MCF 10A (cell line): ENCODE measurements around the gene LAMA3. TPM values are rescaled to one million over a fixed set of nuclear protein-coding genes. Genes with fewer than 3 reads are reported as not detected.

ENCODE experiments used
- BruUV-seq: library from RNA; stranded (reverse); fragments of 400-500 nt; replicated peaks from 2 replicates; lab custom pipeline; 2021; lab: Mats Ljungman, UMichigan
- CTCF ChIA-PET: fragments of 300-600 bp; sonication (Branson Sonifier 250); formaldehyde crosslinking; extraction: SDS; loops from one replicate; lab custom pipeline; 2021; ENCODE audit warnings: antibody characterized with exemption, inconsistent platforms; lab: Yijun Ruan, JAX
- POLR2A ChIA-PET: fragments of 300-600, 350-650 bp; sonication (Branson Sonifier 250); formaldehyde crosslinking; extraction: SDS; loops from one replicate; lab custom pipeline; 2020; ENCODE audit warnings: antibody characterized with exemption, inconsistent platforms; lab: Yijun Ruan, JAX
- DNase-seq: peaks from one replicate; pipeline ENCODE4 v3.0.0-alpha.2; 2018; ENCODE audit not compliant: unreplicated experiment
- H3K27ac Mint-ChIP-seq: one replicate; pipeline ENCODE4 v1.8.0; 2022; ENCODE audit warnings: mild to moderate bottlenecking, low read depth, mixed read lengths; ENCODE audit not compliant: unreplicated experiment
- H3K27me3 Mint-ChIP-seq: one replicate; pipeline ENCODE4 v1.8.0; 2022; ENCODE audit warnings: mixed read lengths; ENCODE audit not compliant: insufficient read depth, unreplicated experiment
- H3K36me3 Mint-ChIP-seq: one replicate; pipeline ENCODE4 v1.8.0; 2022; ENCODE audit warnings: mild to moderate bottlenecking, moderate library complexity, mixed read lengths; ENCODE audit not compliant: insufficient read depth, unreplicated experiment
- H3K4me1 Mint-ChIP-seq: one replicate; pipeline ENCODE4 v1.8.0; 2022; ENCODE audit warnings: mixed read lengths; ENCODE audit not compliant: insufficient read depth, unreplicated experiment
- H3K4me3 Mint-ChIP-seq: one replicate; pipeline ENCODE4 v1.8.0; 2022; ENCODE audit warnings: mild to moderate bottlenecking, moderate library complexity, mixed read lengths; ENCODE audit not compliant: unreplicated experiment
- H3K9me3 Mint-ChIP-seq: one replicate; pipeline ENCODE4 v1.8.0; 2022; ENCODE audit warnings: mixed read lengths; ENCODE audit not compliant: unreplicated experiment
- intact Hi-C: fragments of 100-400 bp; cut with micrococcal nuclease; formaldehyde crosslinking; loops from 2 replicates; pipeline ENCODE4 v1.14.1; 2022
- total RNA-seq: library from RNA; stranded (reverse); gene quantifications from 2 replicates; pipeline ENCODE4 v1.2.3, GENCODE V29; 2022
- TF ChIP-seq, protein P1 (sequence below): fragments of 200-600 bp; IDR thresholded peaks from one replicate; pipeline ENCODE4 v1.8.0; 2022; ENCODE audit warnings: antibody characterized with exemption, mild to moderate bottlenecking; ENCODE audit not compliant: unreplicated experiment

LAMA3 gene
- total RNA-seq, 1 experiment from 2014 or later = 371 TPM

- no TSS peak for BruUV-seq
- Mint-ChIP-seq H3K36me3 (no peaks in the 10 kb centered on the region), H3K27me3 (no peaks in the 10 kb centered on the region), H3K27ac (peak overlapping the region; percentile 90), H3K9me3 (no peaks in the 10 kb centered on the region), H3K4me1 (peaks cover 56% of the 10 kb centered on the region), H3K4me3 (peak overlapping the region; percentile 48)
- CTCF ChIA-PET = interaction anchor here (0.7 to 1.3 kb wide), 5 partner anchors 14 to 92 kb away, joined by 3 to 4 read pairs (median 4); no protein-coding TSS in a partner anchor
- peak; percentile 89 for DNase-seq
- POLR2A ChIA-PET = interaction anchor here (0.6 to 8.6 kb wide), 10 partner anchors 9 to 372 kb away, joined by 3 to 170 read pairs (median 8); no protein-coding TSS in a partner anchor
- TF ChIP-seq, protein P1, sequence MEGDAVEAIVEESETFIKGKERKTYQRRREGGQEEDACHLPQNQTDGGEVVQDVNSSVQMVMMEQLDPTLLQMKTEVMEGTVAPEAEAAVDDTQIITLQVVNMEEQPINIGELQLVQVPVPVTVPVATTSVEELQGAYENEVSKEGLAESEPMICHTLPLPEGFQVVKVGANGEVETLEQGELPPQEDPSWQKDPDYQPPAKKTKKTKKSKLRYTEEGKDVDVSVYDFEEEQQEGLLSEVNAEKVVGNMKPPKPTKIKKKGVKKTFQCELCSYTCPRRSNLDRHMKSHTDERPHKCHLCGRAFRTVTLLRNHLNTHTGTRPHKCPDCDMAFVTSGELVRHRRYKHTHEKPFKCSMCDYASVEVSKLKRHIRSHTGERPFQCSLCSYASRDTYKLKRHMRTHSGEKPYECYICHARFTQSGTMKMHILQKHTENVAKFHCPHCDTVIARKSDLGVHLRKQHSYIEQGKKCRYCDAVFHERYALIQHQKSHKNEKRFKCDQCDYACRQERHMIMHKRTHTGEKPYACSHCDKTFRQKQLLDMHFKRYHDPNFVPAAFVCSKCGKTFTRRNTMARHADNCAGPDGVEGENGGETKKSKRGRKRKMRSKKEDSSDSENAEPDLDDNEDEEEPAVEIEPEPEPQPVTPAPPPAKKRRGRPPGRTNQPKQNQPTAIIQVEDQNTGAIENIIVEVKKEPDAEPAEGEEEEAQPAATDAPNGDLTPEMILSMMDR = no peak
- intact Hi-C loops = loop anchor here (2.0 kb wide), 1 partner anchor 47 kb away; no protein-coding TSS in a partner anchor
Measured at GRCh38 chr18:23825978-23826405, 136.7 kb downstream of the LAMA3 start.

DNA sequence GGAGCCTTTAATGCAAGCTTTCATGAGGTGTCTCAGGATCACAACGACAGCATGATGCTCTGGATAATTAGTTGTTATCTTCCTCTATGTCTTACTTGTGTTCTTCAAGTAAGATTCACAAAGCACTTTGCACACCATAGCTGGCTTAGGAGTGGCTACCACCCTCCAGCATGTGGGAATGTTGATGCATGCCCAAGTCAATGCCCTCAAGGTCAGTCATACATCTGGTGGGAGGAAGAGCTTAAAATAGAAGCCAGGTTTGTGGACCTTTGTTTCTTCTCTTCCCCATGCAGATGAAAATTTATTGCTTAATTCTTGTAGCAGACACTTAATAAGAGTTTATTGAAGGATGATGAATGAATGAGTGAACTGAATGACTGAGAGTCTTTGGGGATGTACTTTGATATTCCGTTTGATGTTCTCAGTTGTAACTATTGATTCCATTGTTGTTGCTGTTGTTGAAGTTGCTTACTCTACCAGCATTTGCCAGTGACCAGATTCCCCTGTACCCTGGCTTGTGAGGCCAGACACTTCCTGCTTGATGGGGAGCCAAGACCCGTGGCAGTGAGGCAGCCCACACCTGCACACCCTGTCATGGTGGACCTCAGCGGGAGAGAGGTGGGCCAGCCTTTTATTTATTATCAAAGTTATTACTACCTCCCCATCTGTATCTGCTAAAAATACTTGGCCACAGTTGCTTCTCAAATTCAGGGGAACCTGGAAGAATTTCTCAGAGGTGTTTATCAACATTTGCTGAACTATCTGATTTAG is 137.8 kb downstream of the LAMA3 start:
- TSS peak; percentile 57 for BruUV-seq
- peak; percentile 70 for DNase-seq
- ChIA-PET POLR2A (interaction anchor here (0.5 to 8.6 kb wide), 17 partner anchors 8 to 350 kb away, joined by 3 to 170 read pairs (median 4); partner anchors contain the start of gene NPC1), CTCF (interaction anchor here (0.5 to 1.1 kb wide), 3 partner anchors 9 to 310 kb away, joined by 3 read pairs; no protein-coding TSS in a partner anchor)
- intact Hi-C loops = no loop called here
- peak overlapping the region; percentile 90 for H3K27ac Mint-ChIP-seq
- no peaks in the 10 kb centered on the region for H3K27me3 Mint-ChIP-seq
- H3K4me1 Mint-ChIP-seq = peaks cover 56% of the 10 kb centered on the region
- no peaks in the 10 kb centered on the region for H3K9me3 Mint-ChIP-seq
- H3K4me3 Mint-ChIP-seq = peak overlapping the region; percentile 48
- TF ChIP-seq, protein P1 = no peak
- H3K36me3 Mint-ChIP-seq = no peaks in the 10 kb centered on the region

- Mint-ChIP-seq H3K4me3 (peak overlapping the region; percentile 48), H3K36me3 (no peaks in the 10 kb centered on the region), H3K4me1 (peaks cover 52% of the 10 kb centered on the region), H3K27me3 (no peaks in the 10 kb centered on the region), H3K9me3 (no peaks in the 10 kb centered on the region), H3K27ac (peak overlapping the region; percentile 90)
- intact Hi-C loops = no loop called here
- ChIA-PET POLR2A (interaction anchor here (0.5 to 8.6 kb wide), 13 partner anchors 12 to 350 kb away, joined by 3 to 170 read pairs (median 5); no protein-coding TSS in a partner anchor), CTCF (interaction anchor here (0.5 to 1.1 kb wide), 3 partner anchors 14 to 199 kb away, joined by 3 to 4 read pairs (median 3); no protein-coding TSS in a partner anchor)
- TF ChIP-seq, protein P1 = no peak
- peak; percentile 82 for DNase-seq
- no TSS peak for BruUV-seq
Measured at GRCh38 chr18:23827681-23828080, 138.4 kb downstream of the LAMA3 start.

DNA sequence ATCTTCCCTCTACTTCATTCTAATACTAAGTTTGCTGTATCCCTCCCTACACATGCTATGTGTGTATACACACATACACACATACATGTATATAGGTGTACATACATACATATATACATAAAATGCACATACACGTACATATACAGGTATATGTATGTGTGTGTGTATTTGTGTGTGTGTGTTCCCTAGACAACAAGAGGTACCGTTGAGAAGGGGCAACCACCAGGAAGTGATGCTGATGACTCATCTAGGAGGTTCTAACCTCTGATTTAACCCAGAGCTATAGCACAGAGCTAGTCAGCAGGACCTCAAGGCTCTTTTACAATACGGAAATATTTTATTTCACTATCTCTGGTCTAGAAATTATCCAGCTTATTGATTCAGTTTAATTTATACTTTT is 139.2 kb downstream of the LAMA3 start:
- peaks cover 45% of the 10 kb centered on the region for H3K4me1 Mint-ChIP-seq
- ChIA-PET POLR2A (interaction anchor here (0.6 to 8.6 kb wide), 15 partner anchors 8 to 445 kb away, joined by 3 to 170 read pairs (median 4); partner anchors contain the start of gene RIOK3), CTCF (interaction anchor here (0.6 to 1.1 kb wide), 2 partner anchors 13 to 199 kb away, joined by 3 to 4 read pairs; no protein-coding TSS in a partner anchor)

More for the DNA sequence above, 139.2 kb downstream of the LAMA3 start:
- TF ChIP-seq, protein P1 = no peak
- Mint-ChIP-seq H3K9me3 (no peaks in the 10 kb centered on the region), H3K36me3 (no peaks in the 10 kb centered on the region), H3K27ac (peak overlapping the region; percentile 90), H3K4me3 (peak overlapping the region; percentile 48), H3K27me3 (no peaks in the 10 kb centered on the region)
- no TSS peak for BruUV-seq
- DNase-seq = peak; percentile 84
- intact Hi-C loops = no loop called here
